Left colon (tissue), 2 donors: Measurements from ENCODE around the gene PSD4. TPM values are rescaled to one million over a fixed set of nuclear protein-coding genes. Genes with fewer than 3 reads are reported as not detected.

Experiments
- ATAC-seq: fragments of 200-7000 bp; cut with Tn5 transposase; one replicate; pipeline ENCODE4 v1.9.1; 2020; ENCODE audit warnings: mild to moderate bottlenecking, moderate library complexity
- DNase-seq, 2 donors: peaks; one replicate each; pipeline ENCODE4 v3.0.0-alpha.2; 2020
- intact Hi-C, 2 donors: fragments of 100-400 bp; cut with DNase I in 1 of 2; cut with micrococcal nuclease in 1 of 2; formaldehyde crosslinking; loops; one replicate each; pipeline versions ENCODE4 v1.11.2 to v1.14.0; 2022; cut with DNase I, micrococcal nuclease
- total RNA-seq, 2 donors: library from RNA; stranded (reverse); fragmentation: NEBNext Ultra II Directional; extraction: Animal tissue kit (Norgen Biotek cat#: 25700); gene quantifications; one replicate each; pipeline ENCODE4 v1.2.1, GENCODE V29; 2021
- donor health status: DM: no; HTN: no; CAD: no.
- donor health status: DM: yes; HTN: yes; CAD: no.

PSD4 gene
- total RNA-seq, 2 donors from 2014 or later, result 68.4 to 72.1 TPM

DNA sequence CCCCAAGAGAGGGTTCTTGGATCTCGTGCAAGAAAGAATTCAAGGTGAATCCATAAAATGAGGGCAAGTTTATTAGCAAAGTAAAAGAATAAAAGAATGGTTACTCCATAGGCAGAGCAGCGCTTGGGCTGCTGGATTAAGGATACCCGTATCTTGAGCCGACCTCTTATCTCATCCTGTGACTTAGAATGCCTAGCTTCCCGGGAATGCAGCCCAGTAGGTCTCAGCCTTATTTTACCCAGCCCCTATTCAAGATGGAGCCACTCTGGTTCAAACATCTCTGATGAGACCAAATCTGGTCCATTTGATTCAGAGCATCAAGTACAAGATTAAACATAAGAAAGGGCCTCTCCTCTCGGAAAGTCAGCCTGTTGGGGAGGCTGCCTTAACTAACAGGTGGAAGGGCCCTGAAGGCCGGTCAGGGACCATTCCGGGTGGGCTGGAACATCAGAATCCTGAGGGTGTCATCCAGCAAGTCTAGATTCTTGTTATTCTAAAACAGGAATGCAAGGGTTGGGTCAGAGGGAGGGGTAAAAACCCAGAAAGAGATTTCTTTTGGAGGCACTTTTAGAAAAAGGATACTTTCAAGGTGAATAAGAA, 5.8 kb downstream of the PSD4 start:
- no peak for ATAC-seq
- intact Hi-C loops, result no loop called here
- no peak for DNase-seq

DNA sequence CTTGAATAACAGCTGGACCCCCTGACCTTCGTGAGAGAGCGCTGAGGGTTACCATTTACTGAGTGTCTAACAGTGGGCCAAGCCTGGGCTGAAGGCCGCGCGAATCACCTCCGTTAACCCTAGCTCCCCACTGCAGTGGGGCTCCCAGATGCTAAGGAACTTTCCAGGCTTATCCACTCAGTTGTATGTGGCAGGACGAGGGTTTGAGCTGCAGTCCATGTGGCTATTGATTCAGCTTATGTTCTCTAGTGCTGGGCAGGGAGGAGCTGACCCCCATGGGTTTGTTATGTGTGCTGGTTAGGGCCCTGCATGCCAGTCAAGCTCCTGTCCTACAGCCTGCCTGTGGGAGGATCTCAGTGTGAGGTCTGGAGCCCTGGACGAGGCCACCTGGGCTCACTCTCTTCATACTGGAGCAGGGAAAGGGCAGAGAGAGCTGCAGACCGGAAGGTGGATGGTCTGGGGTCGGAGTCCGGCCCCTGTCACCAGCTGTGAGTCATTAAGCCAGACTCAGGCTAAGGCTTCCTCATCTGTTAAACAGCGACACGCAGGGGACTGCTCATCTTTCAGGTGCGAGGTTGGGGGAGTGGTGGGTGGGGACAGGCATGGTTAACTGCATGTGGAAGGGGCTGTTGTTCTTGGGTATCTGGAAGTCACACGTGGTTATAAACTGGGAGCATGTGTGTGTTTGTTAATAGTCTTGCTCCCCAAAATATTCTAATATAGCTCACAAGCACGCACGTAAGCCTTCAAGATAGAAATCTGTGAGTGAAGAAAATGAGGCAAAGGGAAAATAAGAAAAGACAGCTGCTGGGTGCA, 6.6 kb downstream of the PSD4 start:
- no peak for DNase-seq
- intact Hi-C loops, result no loop called here
- peak; percentile 35 for ATAC-seq

DNA sequence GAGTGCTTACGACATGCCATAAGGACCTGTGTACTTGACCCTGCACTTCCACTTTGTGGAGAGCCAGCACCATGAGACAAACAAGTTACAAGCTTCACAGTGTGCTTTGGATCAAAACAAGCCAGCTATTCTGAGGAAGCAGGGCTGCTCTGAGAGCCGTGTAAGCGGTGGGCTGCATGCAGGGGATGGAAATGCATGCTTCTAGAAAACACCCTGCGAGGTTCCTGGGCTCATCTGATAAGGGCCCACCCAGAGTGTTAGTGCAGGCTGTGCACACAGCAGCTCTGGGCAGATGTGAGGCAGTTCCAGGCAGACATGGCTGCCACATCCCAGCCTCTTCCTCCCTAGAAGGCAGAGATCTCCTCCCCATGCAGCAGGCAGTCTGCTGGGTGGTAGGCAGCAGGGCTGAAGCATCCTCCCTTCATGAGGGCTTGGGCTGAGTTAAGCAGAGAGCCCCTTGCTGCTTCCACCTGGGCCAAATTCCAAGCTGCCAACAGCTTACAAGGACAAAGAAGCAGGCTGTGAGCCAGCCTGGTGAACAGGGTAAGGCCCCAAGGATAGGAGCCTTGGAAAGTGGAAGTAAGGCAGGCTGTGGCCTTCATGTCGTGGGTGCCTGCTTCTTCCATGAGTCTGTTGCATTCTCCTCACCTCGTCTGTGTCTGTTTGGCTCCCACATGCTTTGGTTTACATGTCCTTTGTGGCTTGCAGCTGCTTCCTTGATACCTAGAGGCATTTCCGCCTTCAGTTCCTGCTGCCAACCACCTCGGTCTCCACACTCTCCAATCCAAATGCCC, 7.7 kb downstream of the PSD4 start:
- ATAC-seq (peak; percentile 7), DNase-seq (no peak)
- intact Hi-C loops, result no loop called here

- intact Hi-C loops, result no loop called here
- DNase-seq (no peak), ATAC-seq (no peak)
These were observed 8.9 kb downstream of the PSD4 start for GRCh38 chr2:113182471-113183260.

- DNase-seq (no peak), ATAC-seq (no peak)
- intact Hi-C loops, result no loop called here
These were observed 9.5 kb downstream of the PSD4 start for GRCh38 chr2:113183264-113183663.

DNA sequence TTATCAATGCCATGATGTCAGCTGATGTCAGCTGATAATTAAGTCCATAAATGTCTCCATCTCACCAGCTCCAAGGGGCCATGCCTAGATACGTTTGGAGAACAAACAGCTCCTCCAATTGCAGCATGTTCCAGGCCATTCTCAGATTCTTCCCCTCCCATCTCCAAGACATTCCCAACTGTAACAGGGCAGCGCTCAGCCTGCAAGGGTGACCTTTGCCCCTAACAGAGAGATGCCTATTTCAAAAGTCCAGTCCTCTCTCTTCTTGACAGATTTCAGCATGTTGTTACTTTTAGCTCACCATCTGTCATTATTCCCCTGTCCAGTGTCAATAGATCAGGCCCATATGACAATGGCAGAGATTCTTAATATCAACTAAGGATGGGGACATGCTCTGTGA, 9.9 kb downstream of the PSD4 start:
- intact Hi-C loops, result no loop called here
- ATAC-seq (no peak), DNase-seq (no peak)

DNA sequence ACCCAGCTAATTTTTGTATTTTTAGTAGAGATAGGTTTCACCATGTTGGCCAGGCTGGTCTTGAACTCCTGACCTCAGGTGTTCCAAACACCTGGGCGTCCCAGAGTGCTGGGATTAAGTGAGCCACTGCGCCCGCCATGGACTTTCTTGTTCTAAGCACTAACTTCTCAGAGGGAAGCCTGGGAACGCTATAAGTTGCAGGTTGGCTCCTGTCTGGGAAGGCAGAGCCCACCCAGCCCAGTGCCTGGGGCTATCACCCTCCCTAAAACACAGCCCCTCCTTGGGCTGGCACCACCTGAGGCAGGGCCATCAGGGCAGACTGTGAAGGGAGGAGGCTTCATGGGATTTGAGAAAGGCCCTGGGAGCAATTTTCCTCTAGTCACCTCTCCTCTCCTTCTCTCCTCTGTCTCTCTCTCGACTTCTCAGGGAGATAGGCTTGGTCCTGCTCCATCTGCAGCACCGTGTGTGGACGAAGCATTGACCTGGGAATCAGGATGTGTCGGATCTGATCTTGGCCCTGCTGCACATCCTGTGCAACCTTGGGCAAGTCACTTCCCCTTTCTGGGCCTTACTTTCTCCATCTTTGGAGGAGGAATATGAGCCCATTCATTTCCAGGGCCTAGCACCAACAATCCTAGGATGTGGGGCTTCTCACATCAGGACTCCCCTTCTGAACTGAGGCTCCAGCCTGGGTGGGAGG, 10.9 kb downstream of the PSD4 start:
- ATAC-seq (no peak), DNase-seq (no peak)
- intact Hi-C loops, result no loop called here

DNA sequence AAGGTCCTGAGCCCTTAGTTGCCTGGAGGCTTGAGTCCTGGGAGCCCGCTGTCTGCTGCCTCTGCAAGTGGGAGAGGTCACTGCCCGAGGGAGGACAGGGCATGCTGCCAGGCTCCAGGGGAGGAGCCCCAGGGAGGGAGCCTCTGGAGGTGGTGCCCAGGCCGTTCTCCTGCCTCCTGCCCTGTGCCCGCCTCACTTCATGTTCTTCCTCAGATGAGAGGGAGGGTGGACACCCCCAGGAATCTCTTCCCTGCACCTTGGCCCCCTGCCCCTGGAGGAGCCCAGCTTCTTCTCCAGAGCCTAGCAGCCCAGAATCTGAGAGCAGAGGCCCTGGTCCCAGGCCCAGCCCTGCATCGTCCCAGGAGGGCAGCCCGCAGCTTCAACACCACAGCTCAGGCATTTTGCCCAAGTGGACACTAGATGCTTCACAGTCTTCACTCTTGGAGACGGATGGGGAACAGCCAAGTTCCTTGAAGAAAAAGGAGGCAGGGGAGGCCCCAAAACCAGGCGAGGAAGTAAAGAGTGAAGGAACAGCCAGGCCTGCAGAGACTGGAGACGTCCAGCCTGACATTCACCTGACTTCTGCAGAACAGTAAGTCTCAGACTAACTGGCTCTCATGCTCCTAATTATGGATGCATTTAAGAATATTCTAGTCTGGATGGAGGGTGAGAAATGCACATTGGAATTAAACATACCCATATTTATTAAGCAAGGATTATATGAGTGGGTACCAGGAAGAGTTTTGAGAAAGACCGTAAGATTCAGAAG, 12.1 kb downstream of the PSD4 start:
- ATAC-seq (peak; percentile 80), DNase-seq (peak in 1 of 2 donors; percentile 54)
- intact Hi-C loops, result no loop called here

DNA sequence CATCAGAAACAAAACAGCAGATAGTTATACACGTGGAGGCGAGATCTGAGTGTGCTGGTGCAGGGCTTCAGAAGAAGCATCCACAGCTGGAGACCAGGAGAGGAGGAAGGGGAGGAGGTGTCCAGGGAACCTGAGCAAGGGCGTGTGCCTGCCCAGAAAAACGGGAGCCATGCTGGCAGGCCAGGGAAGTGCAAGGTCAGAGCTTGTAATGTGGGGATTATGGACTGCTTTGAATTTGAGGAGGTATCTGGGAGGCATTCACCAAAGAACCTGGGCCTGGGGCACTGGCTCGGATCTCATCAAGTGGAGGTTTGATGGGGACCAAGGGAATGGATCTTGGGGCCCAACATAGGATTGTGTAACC, 12.6 kb downstream of the PSD4 start:
- intact Hi-C loops, result no loop called here
- no peak for DNase-seq
- ATAC-seq, result no peak

GRCh38 chr2:113187771-113188170, 14.0 kb downstream of the PSD4 start:
- intact Hi-C loops, result no loop called here
- ATAC-seq (no peak), DNase-seq (no peak)

GRCh38 chr2:113190871-113191270, 17.1 kb downstream of the PSD4 start:
- intact Hi-C loops, result no loop called here

GRCh38 chr2:113192459-113193100, 18.8 kb downstream of the PSD4 start:
- intact Hi-C loops, result no loop called here
- DNase-seq, result no peak
- ATAC-seq, result peak; percentile 34

More at GRCh38 chr2:113190871-113191270, 17.1 kb downstream of the PSD4 start:
- ATAC-seq, result no peak
- DNase-seq, result no peak

- no peak for DNase-seq
- intact Hi-C loops, result no loop called here
- no peak for ATAC-seq
These were observed 22.2 kb downstream of the PSD4 start for GRCh38 chr2:113195923-113196501.

DNA sequence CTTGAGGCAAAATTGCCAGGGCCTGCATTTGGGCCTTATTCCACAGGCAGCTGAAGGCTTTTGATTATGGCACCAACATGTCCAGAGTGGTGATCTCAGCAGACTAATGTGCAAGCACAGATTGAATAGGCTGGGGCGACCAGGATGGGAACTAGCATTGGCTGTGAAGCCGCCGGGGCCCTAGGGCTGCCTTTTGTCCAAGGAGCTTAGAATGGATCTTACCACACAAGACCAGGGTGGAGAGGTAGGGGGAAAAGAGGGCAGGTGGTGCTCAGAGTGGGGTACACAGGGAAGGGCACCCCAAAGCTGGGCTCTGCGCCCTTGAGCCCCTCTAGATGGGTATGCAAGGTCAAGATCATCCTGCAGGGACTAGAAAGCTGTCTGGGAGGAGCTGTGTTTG, 23.1 kb downstream of the PSD4 start:
- ATAC-seq (no peak), DNase-seq (no peak)
- intact Hi-C loops, result no loop called here

GRCh38 chr2:113197347-113198047, 23.7 kb downstream of the PSD4 start:
- DNase-seq (no peak), ATAC-seq (no peak)
- intact Hi-C loops, result no loop called here

DNA sequence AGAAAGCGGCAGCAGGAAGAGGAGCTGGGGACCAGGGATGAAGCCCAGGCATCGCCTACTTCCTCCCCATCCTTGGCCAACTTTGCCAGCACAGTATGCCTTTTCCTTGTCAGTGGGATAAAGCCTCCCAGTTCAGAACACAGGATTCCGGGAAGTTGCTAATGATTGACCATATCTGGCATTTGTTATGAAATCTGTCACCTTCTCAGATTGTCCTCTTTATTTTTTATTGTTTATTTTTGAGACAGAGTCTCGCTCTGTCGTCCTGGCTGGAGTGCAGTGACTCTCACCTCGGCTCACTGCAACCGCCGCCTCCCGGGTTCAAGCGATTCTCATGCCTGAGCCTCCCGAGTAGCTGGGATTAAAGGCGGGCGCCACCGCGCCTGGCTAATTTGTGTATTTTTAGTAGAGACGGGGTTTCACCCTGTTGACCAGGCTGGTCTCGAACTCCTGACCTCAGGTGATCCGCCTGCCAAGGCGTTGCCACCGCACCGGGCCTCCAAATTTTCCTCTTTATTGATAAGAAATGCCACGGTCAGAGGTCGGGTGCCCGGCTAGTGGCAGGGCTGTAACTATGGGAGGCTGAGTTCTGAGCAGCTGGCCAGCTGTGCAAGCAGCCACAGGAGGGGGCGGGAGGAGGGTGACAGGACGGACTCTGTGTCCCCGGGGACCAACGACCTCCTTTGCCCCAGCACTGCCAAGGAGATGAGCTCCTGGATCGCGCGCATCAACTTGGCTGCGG, 24.4 kb downstream of the PSD4 start:
- intact Hi-C loops, result no loop called here
- ATAC-seq (no peak), DNase-seq (no peak)
